ENCODE data around the gene SPINT4.

DNA sequence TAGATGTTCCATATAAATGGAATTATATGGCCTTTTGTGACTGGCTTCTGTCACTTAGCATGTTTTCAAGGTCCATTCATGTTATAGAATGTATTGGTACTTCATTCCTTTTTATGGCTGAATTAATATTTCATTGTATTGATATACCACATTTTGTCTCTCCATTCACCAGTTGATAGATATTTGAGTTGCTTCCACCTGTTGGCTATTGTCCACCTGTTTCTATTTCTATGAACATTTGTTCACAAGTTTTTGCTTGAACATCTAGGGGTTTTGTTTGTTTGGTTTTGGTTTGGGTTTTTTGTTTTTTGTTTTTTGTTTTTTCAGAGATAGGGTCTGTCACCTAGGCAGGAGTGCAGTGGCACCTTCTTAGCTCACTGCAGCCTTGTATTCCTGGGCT lies 46.3 kb downstream of the SPINT4 start:
- TF ChIP-seq CTCF (optimal IDR thresholded peaks at IDR 0.05 in 1 of 3, IDR thresholded peaks at IDR 0.05 in 1 of 3, conservative IDR thresholded peaks at IDR 0.05 in 1 of 3; ENCODE audit: extremely low read depth in 1 of 3, insufficient read depth in 2 of 3, low read length in 3 of 3) (no peak), EZH2 (IDR thresholded peaks at IDR 0.05; ENCODE audit: low read length) (no peak)

All from keratinocyte (primary cell).